ENCODE results near the gene TFEB.
A peak's percentile ranks its signal among the peaks of the same experiment; 100 is the strongest.

TFEB gene

GRCh38 chr6:41718828-41719227, 16.6 kb downstream of the TFEB start:
- DNase-seq (ENCODE audit: insufficient read length, low spot score), result no peak
- FAIRE-seq, result no peak
- TF ChIP-seq TAF1 (IDR thresholded peaks at IDR 0.05; ENCODE audit: low read depth, low read length) (no peak), POU2F2 (IDR thresholded peaks at IDR 0.05; ENCODE audit: low read depth, low read length) (no peak), SPI1 (IDR thresholded peaks at IDR 0.05; ENCODE audit: low read depth, low read length) (no peak), POLR2AphosphoS5 (IDR thresholded peaks at IDR 0.05; ENCODE audit: low read depth, low read length) (no peak), POLR2A (IDR thresholded peaks at IDR 0.05; ENCODE audit: low read depth, low read length) (no peak), PAX5 (IDR thresholded peaks at IDR 0.05; ENCODE audit: insufficient read depth, low read length, severe bottlenecking) (no peak)

- TF ChIP-seq POLR2A (IDR thresholded peaks at IDR 0.05; ENCODE audit: low read depth, low read length) (no peak), POLR2AphosphoS5 (IDR thresholded peaks at IDR 0.05; ENCODE audit: low read depth, low read length) (no peak), POU2F2 (IDR thresholded peaks at IDR 0.05; ENCODE audit: low read depth, low read length) (no peak), TAF1 (IDR thresholded peaks at IDR 0.05; ENCODE audit: low read depth, low read length) (no peak), SPI1 (IDR thresholded peaks at IDR 0.05; ENCODE audit: low read depth, low read length) (no peak), PAX5 (IDR thresholded peaks at IDR 0.05; ENCODE audit: insufficient read depth, low read length, severe bottlenecking) (no peak)
- FAIRE-seq (no peak), DNase-seq (ENCODE audit: insufficient read length, low spot score) (no peak)
Measured at GRCh38 chr6:41717392-41717736, 18.0 kb downstream of the TFEB start.

GRCh38 chr6:41716516-41717391, 18.7 kb downstream of the TFEB start:
- TF ChIP-seq SPI1 (IDR thresholded peaks at IDR 0.05; ENCODE audit: low read depth, low read length), result peak; percentile 66; the same call in 1 of the 2 replicates
- TF ChIP-seq POLR2AphosphoS5 (IDR thresholded peaks at IDR 0.05; ENCODE audit: low read depth, low read length), result no peak
- TF ChIP-seq POLR2A (IDR thresholded peaks at IDR 0.05; ENCODE audit: low read depth, low read length), result no peak
- TF ChIP-seq POU2F2 (IDR thresholded peaks at IDR 0.05; ENCODE audit: low read depth, low read length), result no peak
- DNase-seq (ENCODE audit: insufficient read length, low spot score) (no peak), FAIRE-seq (peak; percentile 79)

- no peak for TF ChIP-seq SPI1 (IDR thresholded peaks at IDR 0.05; ENCODE audit: low read depth, low read length)
- TF ChIP-seq PAX5 (IDR thresholded peaks at IDR 0.05; ENCODE audit: insufficient read depth, low read length, severe bottlenecking), result no peak
- TF ChIP-seq POU2F2 (IDR thresholded peaks at IDR 0.05; ENCODE audit: low read depth, low read length), result no peak
- no peak for TF ChIP-seq TAF1 (IDR thresholded peaks at IDR 0.05; ENCODE audit: low read depth, low read length)
- no peak for TF ChIP-seq POLR2A (IDR thresholded peaks at IDR 0.05; ENCODE audit: low read depth, low read length)
- TF ChIP-seq POLR2AphosphoS5 (IDR thresholded peaks at IDR 0.05; ENCODE audit: low read depth, low read length), result no peak
- no peak for DNase-seq (ENCODE audit: insufficient read length, low spot score)
- peak; percentile 28 for FAIRE-seq
Measured at GRCh38 chr6:41715795-41716515, 19.5 kb downstream of the TFEB start.

- TF ChIP-seq POU2F2 (IDR thresholded peaks at IDR 0.05; ENCODE audit: low read depth, low read length) (no peak), POLR2A (IDR thresholded peaks at IDR 0.05; ENCODE audit: low read depth, low read length) (no peak), TAF1 (IDR thresholded peaks at IDR 0.05; ENCODE audit: low read depth, low read length) (no peak), PAX5 (IDR thresholded peaks at IDR 0.05; ENCODE audit: insufficient read depth, low read length, severe bottlenecking) (no peak), POLR2AphosphoS5 (IDR thresholded peaks at IDR 0.05; ENCODE audit: low read depth, low read length) (no peak), SPI1 (IDR thresholded peaks at IDR 0.05; ENCODE audit: low read depth, low read length) (no peak)
- DNase-seq (ENCODE audit: insufficient read length, low spot score) (no peak), FAIRE-seq (no peak)
Measured at GRCh38 chr6:41714556-41715273, 20.7 kb downstream of the TFEB start.

GRCh38 chr6:41713650-41714291, 21.6 kb downstream of the TFEB start:
- DNase-seq (ENCODE audit: insufficient read length, low spot score) (no peak), FAIRE-seq (peak; percentile 86)
- TF ChIP-seq SPI1 (IDR thresholded peaks at IDR 0.05; ENCODE audit: low read depth, low read length) (no peak), TAF1 (IDR thresholded peaks at IDR 0.05; ENCODE audit: low read depth, low read length) (no peak), POU2F2 (IDR thresholded peaks at IDR 0.05; ENCODE audit: low read depth, low read length) (peak; percentile 40; the same call in 1 of the 2 replicates), PAX5 (IDR thresholded peaks at IDR 0.05; ENCODE audit: insufficient read depth, low read length, severe bottlenecking) (peak; percentile 82)

- FAIRE-seq (no peak), DNase-seq (ENCODE audit: insufficient read length, low spot score) (no peak)
- no peak for TF ChIP-seq TAF1 (IDR thresholded peaks at IDR 0.05; ENCODE audit: low read depth, low read length)
- TF ChIP-seq POLR2AphosphoS5 (IDR thresholded peaks at IDR 0.05; ENCODE audit: low read depth, low read length), result no peak
- no peak for TF ChIP-seq PAX5 (IDR thresholded peaks at IDR 0.05; ENCODE audit: insufficient read depth, low read length, severe bottlenecking)
- TF ChIP-seq POU2F2 (IDR thresholded peaks at IDR 0.05; ENCODE audit: low read depth, low read length), result no peak
- TF ChIP-seq SPI1 (IDR thresholded peaks at IDR 0.05; ENCODE audit: low read depth, low read length), result no peak
- no peak for TF ChIP-seq POLR2A (IDR thresholded peaks at IDR 0.05; ENCODE audit: low read depth, low read length)
Measured at GRCh38 chr6:41713159-41713649, 22.2 kb downstream of the TFEB start.

GRCh38 chr6:41712651-41713103, 22.7 kb downstream of the TFEB start:
- DNase-seq (ENCODE audit: insufficient read length, low spot score) (no peak), FAIRE-seq (no peak)

More at GRCh38 chr6:41712651-41713103, 22.7 kb downstream of the TFEB start:
- TF ChIP-seq POLR2AphosphoS5 (IDR thresholded peaks at IDR 0.05; ENCODE audit: low read depth, low read length) (no peak), SPI1 (IDR thresholded peaks at IDR 0.05; ENCODE audit: low read depth, low read length) (no peak), POU2F2 (IDR thresholded peaks at IDR 0.05; ENCODE audit: low read depth, low read length) (no peak), PAX5 (IDR thresholded peaks at IDR 0.05; ENCODE audit: insufficient read depth, low read length, severe bottlenecking) (no peak)
